Karpas-422 (cell line): ENCODE data around the gene PTPN4. TPM values are rescaled to one million over a fixed set of nuclear protein-coding genes. Genes with fewer than 3 reads are reported as not detected.

Experiments
- DNase-seq: peaks from one replicate; pipeline ENCODE4 v3.0.0-alpha.2; 2015
- H2AFZ ChIP-seq: fragments of 200-600 bp; sonication (generic); 2 replicates; pipeline ENCODE4 v1.6.1; 2014; ENCODE audit warnings: antibody characterized with exemption, low read length, mixed read lengths
- H3K27ac ChIP-seq: fragments of 200-600 bp; sonication (generic); 2 replicates; pipeline ENCODE4 v1.5.1; 2014; ENCODE audit warnings: mild to moderate bottlenecking, low read length, moderate library complexity
- H3K27me3 ChIP-seq: fragments of 200-600 bp; sonication (generic); 2 replicates; pipeline ENCODE4 v1.6.1; 2014; ENCODE audit warnings: low read length, mixed read lengths
- H3K36me3 ChIP-seq: fragments of 200-600 bp; sonication (generic); 2 replicates; pipeline ENCODE4 v1.6.1; 2014; ENCODE audit warnings: low read length, mixed read lengths; ENCODE audit not compliant: insufficient read depth
- H3K4me1 ChIP-seq: fragments of 200-600 bp; sonication (generic); 2 replicates; pipeline ENCODE4 v1.6.1; 2014; ENCODE audit warnings: mild to moderate bottlenecking, low read length, mixed read lengths
- H3K4me2 ChIP-seq: fragments of 200-600 bp; sonication (generic); 2 replicates; pipeline ENCODE4 v1.6.1; 2014; ENCODE audit warnings: low read length, low read depth, mild to moderate bottlenecking; ENCODE audit not compliant: poor library complexity, severe bottlenecking
- H3K4me3 ChIP-seq: fragments of 200-600 bp; sonication (generic); 2 replicates; pipeline ENCODE4 v1.5.1; 2014; ENCODE audit warnings: mild to moderate bottlenecking, antibody characterized with exemption, low read length, mixed read lengths
- H3K79me2 ChIP-seq: fragments of 200-600 bp; sonication (generic); 2 replicates; pipeline ENCODE4 v1.6.1; 2014; ENCODE audit warnings: mild to moderate bottlenecking, low read length, mixed read lengths
- H3K9ac ChIP-seq: fragments of 200-600 bp; sonication (generic); 2 replicates; pipeline ENCODE4 v1.6.0; 2014; ENCODE audit warnings: low read length
- H3K9me2 ChIP-seq: fragments of 200-600 bp; sonication (generic), shearing (Covaris generic); replicated peaks from 2 replicates; pipeline ENCODE4 v1.6.0; 2014; ENCODE audit warnings: mild to moderate bottlenecking, low read length, moderate library complexity; ENCODE audit not compliant: insufficient read depth
- H3K9me3 ChIP-seq: fragments of 300-700, 200-600 bp; sonication (generic); 2 replicates; pipeline ENCODE4 v1.6.1; 2014; ENCODE audit warnings: low read length, mixed read lengths
- H4K20me1 ChIP-seq: fragments of 200-600 bp; sonication (generic); 2 replicates; pipeline ENCODE4 v1.6.1; 2014; ENCODE audit warnings: mild to moderate bottlenecking, antibody characterized with exemption, low read length, low read depth; ENCODE audit not compliant: insufficient read depth
- total RNA-seq: library from RNA; depleted of rRNA; stranded (reverse); fragments of >200 nt; shearing (Covaris generic); gene quantifications from 2 replicates; pipeline ENCODE4 v1.2.3, GENCODE V29; 2014; ENCODE audit warnings: low replicate concordance

The PTPN4 gene
- total RNA-seq, 1 experiment from 2014 or later = 56.7 TPM

- H3K27me3 ChIP-seq = no peaks in the 10 kb centered on the region
- no peaks in the 10 kb centered on the region for H3K9me2 ChIP-seq
- H3K36me3 ChIP-seq = no peaks in the 10 kb centered on the region
- H3K27ac ChIP-seq = no peak overlapping the region
- H3K79me2 ChIP-seq = no peaks in the 10 kb centered on the region
- no peak overlapping the region for H2AFZ ChIP-seq
- no peak overlapping the region for H3K9ac ChIP-seq
- H3K4me1 ChIP-seq = no peaks in the 10 kb centered on the region
- DNase-seq = no peak
- no peak overlapping the region for H3K4me2 ChIP-seq
- no peaks in the 10 kb centered on the region for H4K20me1 ChIP-seq
- H3K9me3 ChIP-seq = no peaks in the 10 kb centered on the region
- no peak overlapping the region for H3K4me3 ChIP-seq
These were observed 32.2 kb upstream of the PTPN4 start for GRCh38 chr2:119727493-119727892.

- Histone ChIP-seq H4K20me1 (no peaks in the 10 kb centered on the region), H3K4me1 (no peaks in the 10 kb centered on the region), H3K4me3 (no peak overlapping the region), H3K9me2 (no peaks in the 10 kb centered on the region), H3K79me2 (no peaks in the 10 kb centered on the region), H3K27ac (no peak overlapping the region), H3K9ac (no peak overlapping the region), H3K27me3 (no peaks in the 10 kb centered on the region), H3K4me2 (no peak overlapping the region), H2AFZ (no peak overlapping the region), H3K9me3 (no peaks in the 10 kb centered on the region), H3K36me3 (no peaks in the 10 kb centered on the region)
- DNase-seq = no peak
These were observed 31.3 kb upstream of the PTPN4 start for GRCh38 chr2:119728421-119728820.

- Histone ChIP-seq H3K9me3 (no peaks in the 10 kb centered on the region), H3K4me2 (no peak overlapping the region), H4K20me1 (no peaks in the 10 kb centered on the region), H3K27ac (no peak overlapping the region), H2AFZ (no peak overlapping the region), H3K4me1 (no peaks in the 10 kb centered on the region), H3K9ac (no peak overlapping the region), H3K27me3 (no peaks in the 10 kb centered on the region), H3K79me2 (no peaks in the 10 kb centered on the region), H3K9me2 (no peaks in the 10 kb centered on the region), H3K4me3 (no peak overlapping the region), H3K36me3 (no peaks in the 10 kb centered on the region)
- DNase-seq = no peak
These were observed 29.0 kb upstream of the PTPN4 start for GRCh38 chr2:119730671-119731177.

GRCh38 chr2:119731983-119732382, 27.7 kb upstream of the PTPN4 start:
- H3K9ac ChIP-seq = no peak overlapping the region
- no peaks in the 10 kb centered on the region for H3K9me2 ChIP-seq
- no peak overlapping the region for H3K27ac ChIP-seq
- no peaks in the 10 kb centered on the region for H3K27me3 ChIP-seq
- no peak overlapping the region for H3K4me2 ChIP-seq
- H4K20me1 ChIP-seq = no peaks in the 10 kb centered on the region
- H3K4me1 ChIP-seq = no peaks in the 10 kb centered on the region
- H2AFZ ChIP-seq = no peak overlapping the region
- no peak overlapping the region for H3K4me3 ChIP-seq
- H3K9me3 ChIP-seq = no peaks in the 10 kb centered on the region
- H3K79me2 ChIP-seq = no peaks in the 10 kb centered on the region
- H3K36me3 ChIP-seq = no peaks in the 10 kb centered on the region
- no peak for DNase-seq

GRCh38 chr2:119732601-119733164, 27.0 kb upstream of the PTPN4 start:
- H3K4me2 ChIP-seq = no peak overlapping the region
- no peak overlapping the region for H3K9ac ChIP-seq
- no peak for DNase-seq
- H2AFZ ChIP-seq = no peak overlapping the region
- H3K27ac ChIP-seq = no peak overlapping the region
- H3K4me3 ChIP-seq = no peak overlapping the region
- no peaks in the 10 kb centered on the region for H3K79me2 ChIP-seq
- H3K9me3 ChIP-seq = no peaks in the 10 kb centered on the region
- H3K36me3 ChIP-seq = no peaks in the 10 kb centered on the region
- H3K27me3 ChIP-seq = no peaks in the 10 kb centered on the region
- H3K9me2 ChIP-seq = no peaks in the 10 kb centered on the region
- H4K20me1 ChIP-seq = no peaks in the 10 kb centered on the region
- H3K4me1 ChIP-seq = no peaks in the 10 kb centered on the region

GRCh38 chr2:119734047-119734446, 25.7 kb upstream of the PTPN4 start:
- no peak for DNase-seq
- no peaks in the 10 kb centered on the region for H3K9me3 ChIP-seq
- no peak overlapping the region for H3K4me3 ChIP-seq
- no peaks in the 10 kb centered on the region for H3K79me2 ChIP-seq
- no peaks in the 10 kb centered on the region for H3K27me3 ChIP-seq
- no peak overlapping the region for H2AFZ ChIP-seq
- no peak overlapping the region for H3K27ac ChIP-seq
- H3K36me3 ChIP-seq = no peaks in the 10 kb centered on the region
- H4K20me1 ChIP-seq = no peaks in the 10 kb centered on the region
- H3K9me2 ChIP-seq = no peaks in the 10 kb centered on the region
- no peak overlapping the region for H3K4me2 ChIP-seq
- H3K4me1 ChIP-seq = no peaks in the 10 kb centered on the region
- no peak overlapping the region for H3K9ac ChIP-seq

- H3K9me2 ChIP-seq = no peaks in the 10 kb centered on the region
- H3K9ac ChIP-seq = no peak overlapping the region
- H3K27ac ChIP-seq = no peak overlapping the region
- H3K4me1 ChIP-seq = no peaks in the 10 kb centered on the region
- H3K27me3 ChIP-seq = no peaks in the 10 kb centered on the region
- no peaks in the 10 kb centered on the region for H3K9me3 ChIP-seq
- H3K4me2 ChIP-seq = no peak overlapping the region
- no peaks in the 10 kb centered on the region for H4K20me1 ChIP-seq
- no peak for DNase-seq
- H3K79me2 ChIP-seq = no peaks in the 10 kb centered on the region
- no peaks in the 10 kb centered on the region for H3K36me3 ChIP-seq
- no peak overlapping the region for H3K4me3 ChIP-seq
- H2AFZ ChIP-seq = no peak overlapping the region
These were observed 24.2 kb upstream of the PTPN4 start for GRCh38 chr2:119735565-119735964.

GRCh38 chr2:119736021-119736420, 23.7 kb upstream of the PTPN4 start:
- Histone ChIP-seq H3K4me2 (no peak overlapping the region), H3K9me3 (no peaks in the 10 kb centered on the region), H4K20me1 (no peaks in the 10 kb centered on the region), H2AFZ (no peak overlapping the region), H3K4me1 (no peaks in the 10 kb centered on the region), H3K9me2 (no peaks in the 10 kb centered on the region), H3K27ac (no peak overlapping the region), H3K79me2 (no peaks in the 10 kb centered on the region), H3K36me3 (no peaks in the 10 kb centered on the region), H3K27me3 (no peaks in the 10 kb centered on the region), H3K9ac (no peak overlapping the region), H3K4me3 (no peak overlapping the region)
- no peak for DNase-seq
